Kidney (tissue), 14 donors: Measurements from ENCODE around the gene RHO. TPM values are rescaled to one million over a fixed set of nuclear protein-coding genes. Genes with fewer than 3 reads are reported as not detected.
A peak's percentile ranks its signal among the peaks of the same experiment; 100 is the strongest.
"Not testable (repeated sequence)": the region's sequence is repeated elsewhere in the genome, so short reads cannot be mapped to it uniquely, and the experiment has no call there.

Experiments used
- DNase-seq, 5 donors: peaks; one replicate each; pipeline ENCODE4 v3.0.0-alpha.2; 2013 to 2020
- FAIRE-seq: peaks from 2 replicates; lab custom pipeline; 2012; peaks lifted over from hg19 to GRCh38; lab: Jason Lieb, UNC
- H3K27ac ChIP-seq, 2 donors: one replicate each; pipeline ENCODE4 v1.7.0; 2013; ENCODE audit warnings: low read depth in 2 of 2, low read length in 2 of 2, inconsistent platforms in 1 of 2
- H3K27me3 ChIP-seq: one replicate; pipeline ENCODE4 v1.7.1; 2013; ENCODE audit warnings: low read length, inconsistent platforms; ENCODE audit not compliant: control insufficient read depth, insufficient read depth
- H3K36me3 ChIP-seq, 3 donors: one replicate each; pipeline versions ENCODE4 v1.7.0 to v1.7.1; 2013; ENCODE audit warnings: low read length in 3 of 3, control low read depth in 1 of 3, inconsistent platforms in 1 of 3; ENCODE audit not compliant: insufficient read depth in 3 of 3, control insufficient read depth in 2 of 3
- H3K4me1 ChIP-seq, 3 donors: one replicate each; pipeline versions ENCODE4 v1.7.0 to v1.7.1; 2013; ENCODE audit warnings: low read length in 3 of 3, inconsistent platforms in 1 of 3, low read depth in 1 of 3; ENCODE audit not compliant: control insufficient read depth in 2 of 3, insufficient read depth in 2 of 3
- H3K4me3 ChIP-seq, 3 donors: one replicate each; pipeline versions ENCODE4 v1.7.0 to v1.8.1; 2013; ENCODE audit warnings: low read length in 3 of 3, control low read depth in 1 of 3, inconsistent platforms in 1 of 3
- H3K9ac ChIP-seq, 3 donors: one replicate each; pipeline versions ENCODE4 v1.7.0 to v1.7.1; 2013; ENCODE audit warnings: low read length in 3 of 3, control low read depth in 1 of 3, inconsistent platforms in 1 of 3
- H3K9me3 ChIP-seq, 3 donors: one replicate each; pipeline versions ENCODE4 v1.7.0 to v1.7.1; 2013; ENCODE audit warnings: low read length in 3 of 3, control low read depth in 1 of 3, inconsistent platforms in 1 of 3; ENCODE audit not compliant: control insufficient read depth in 2 of 3, insufficient read depth in 1 of 3
- CTCF ChIP-seq: IDR thresholded peaks from 3 replicates; pipeline ENCODE4 v1.5.1; 2012; ENCODE audit warnings: mild to moderate bottlenecking, moderate library complexity, borderline replicate concordance; ENCODE audit not compliant: insufficient read depth; ENCODE audit errors: extremely low read depth
- intact Hi-C: fragments of 100-400 bp; cut with DNase I; formaldehyde crosslinking; loops from one replicate; pipeline ENCODE4 v1.11.1; 2022
- polyA plus RNA-seq: library from polyadenylated mRNA; stranded (reverse); fragments of 350-450 nt; fragmentation: Illumina TruSeq; extraction: RNeasy Lipid Tissue Mini Kit (QIAGEN cat#74804); gene quantifications from one replicate; pipeline ENCODE4 v1.2.3, GENCODE V29; 2014; ENCODE audit warnings: low read depth, low replicate concordance; ENCODE audit not compliant: insufficient read depth
- total RNA-seq: library from RNA; stranded (reverse); fragmentation: NEBNext Ultra II Directional; extraction: Animal tissue kit (Norgen Biotek cat#: 25700); gene quantifications from one replicate; pipeline ENCODE4 v1.2.1, GENCODE V29; 2021
- donor health status: control.
- donor health status: control.
- donor health status: control.
- donor health status: control.
- donor health status: control.
- donor health status: DM: yes; HTN: yes; CAD: no.
- donor health status: Normal renal cell carcinoma (clear cell type).

Gene RHO
- total and polyA plus RNA-seq, 2 donors from 2014 or later, result not detected

DNA sequence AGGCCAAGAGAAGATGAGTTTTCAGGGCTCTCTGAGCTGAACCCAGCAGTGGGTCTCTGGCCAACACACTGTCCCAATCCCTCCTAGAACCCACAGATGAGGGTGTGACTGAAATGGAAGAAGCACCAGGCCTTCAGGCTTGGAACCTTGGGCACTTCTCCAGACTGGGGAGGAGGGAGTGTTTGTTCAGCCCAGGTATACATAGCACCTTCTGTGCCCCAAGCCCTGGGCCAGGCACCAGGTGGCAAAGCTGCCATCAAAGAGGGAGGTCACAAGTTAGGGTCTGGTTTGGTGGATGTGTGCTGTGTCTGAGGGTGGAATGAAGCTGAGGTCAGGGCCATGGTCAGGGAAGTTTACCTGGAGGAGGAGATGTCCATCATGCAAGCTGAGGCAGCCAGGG lies 15.8 kb upstream of the RHO start:
- Histone ChIP-seq H3K4me3 (no peak overlapping the region), H3K27me3 (no peaks in the 10 kb centered on the region), H3K4me1 (no peaks in the 10 kb centered on the region), H3K27ac (no peak overlapping the region), H3K9me3 (no peaks in the 10 kb centered on the region), H3K36me3 (peaks cover 0 to 38% (median 13%) of the 10 kb centered on the region in 3 donors), H3K9ac (no peak overlapping the region)
- DNase-seq (peak in 1 of 5 donors; percentile 26), FAIRE-seq (no peak)
- no peak for TF ChIP-seq CTCF
- intact Hi-C loops, result no loop called here

- FAIRE-seq (no peak), DNase-seq (no peak)
- H3K27me3 ChIP-seq, result no peaks in the 10 kb centered on the region
- no peaks in the 10 kb centered on the region for H3K4me1 ChIP-seq
- H3K27ac ChIP-seq, result no peak overlapping the region
- intact Hi-C loops, result no loop called here
- no peaks in the 10 kb centered on the region for H3K9me3 ChIP-seq
- TF ChIP-seq CTCF, result no peak
- no peak overlapping the region for H3K4me3 ChIP-seq
- peaks cover 0 to 31% (median 13%) of the 10 kb centered on the region in 3 donors for H3K36me3 ChIP-seq
- no peak overlapping the region for H3K9ac ChIP-seq
These were observed 14.7 kb upstream of the RHO start for GRCh38 chr3:129513705-129514104.

- no peak overlapping the region for H3K9ac ChIP-seq
- no peaks in the 10 kb centered on the region for H3K4me1 ChIP-seq
- DNase-seq (no peak), FAIRE-seq (no peak)
- H3K27ac ChIP-seq, result no peak overlapping the region
- no peaks in the 10 kb centered on the region for H3K27me3 ChIP-seq
- intact Hi-C loops, result no loop called here
- H3K4me3 ChIP-seq, result no peak overlapping the region
- TF ChIP-seq CTCF, result no peak
- peaks cover 0 to 31% (median 13%) of the 10 kb centered on the region in 3 donors for H3K36me3 ChIP-seq
- H3K9me3 ChIP-seq, result no peaks in the 10 kb centered on the region
These were observed 14.3 kb upstream of the RHO start for GRCh38 chr3:129514110-129514509.

DNA sequence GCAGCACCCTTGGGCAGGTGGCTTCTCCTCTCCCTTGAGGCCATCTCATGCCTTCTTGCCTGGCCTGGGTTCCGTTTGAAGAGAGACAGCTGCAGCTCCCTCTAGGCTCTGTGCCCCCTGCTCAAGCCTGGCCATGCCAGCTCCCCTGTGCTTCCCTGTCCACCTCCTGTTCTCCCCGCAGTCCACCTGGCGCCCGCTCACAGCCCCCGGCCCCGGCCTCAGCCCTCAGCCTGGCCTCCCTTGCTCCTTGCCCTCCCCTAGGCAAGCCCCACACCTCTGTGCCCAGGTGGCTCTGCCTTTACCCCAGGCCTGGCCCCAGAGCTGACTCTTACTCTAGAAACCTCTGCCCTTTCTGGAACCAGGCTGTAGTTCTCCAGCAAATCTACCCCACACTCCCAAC lies 13.9 kb upstream of the RHO start:
- no peak for DNase-seq
- Histone ChIP-seq H3K9me3 (no peaks in the 10 kb centered on the region), H3K9ac (no peak overlapping the region), H3K4me3 (no peak overlapping the region), H3K4me1 (no peaks in the 10 kb centered on the region), H3K27me3 (no peaks in the 10 kb centered on the region), H3K36me3 (peaks cover 0 to 31% (median 12%) of the 10 kb centered on the region in 3 donors), H3K27ac (no peak overlapping the region)
- no peak for TF ChIP-seq CTCF
- FAIRE-seq, result no peak
- intact Hi-C loops, result no loop called here

- peaks cover 0 to 31% (median 10%) of the 10 kb centered on the region in 3 donors for H3K36me3 ChIP-seq
- H3K4me1 ChIP-seq, H3K27me3 ChIP-seq, FAIRE-seq, H3K9me3 ChIP-seq, H3K27ac ChIP-seq, DNase-seq, H3K9ac ChIP-seq, intact Hi-C loops, H3K4me3 ChIP-seq: not testable (repeated sequence)
These were observed 13.2 kb upstream of the RHO start for GRCh38 chr3:129515108-129515820.
